HepG2 (cell line): Measurements from ENCODE around the gene DPH2. TPM values are rescaled to one million over a fixed set of nuclear protein-coding genes. Genes with fewer than 3 reads are reported as not detected.

ENCODE experiments used
- AKAP8 ChIP-seq: sonication (generic); formaldehyde crosslinking; IDR thresholded peaks from 2 replicates; pipeline ENCODE4 v1.5.1; 2020; ENCODE audit warnings: mild to moderate bottlenecking, missing genetic modification reagents
- ATM ChIP-seq: fragments of 450-650 bp; IDR thresholded peaks from 2 replicates; pipeline ENCODE4 v1.7.1; 2017; ENCODE audit warnings: mild to moderate bottlenecking, borderline replicate concordance
- CHCHD3 ChIP-seq: sonication (generic); formaldehyde crosslinking; IDR thresholded peaks from 2 replicates; pipeline ENCODE4 v1.8.0; 2022; ENCODE audit warnings: mild to moderate bottlenecking, missing genetic modification reagents, moderate library complexity
- CREB1 ChIP-seq, 2 experiments: fragments of 450-650 bp in 1 of 2; IDR thresholded peaks; 2 replicates each; pipeline ENCODE4 v1.6.1; 2016 to 2017; ENCODE audit warnings: control low read depth in 1 of 2, mild to moderate bottlenecking in 1 of 2, missing compliant biosample characterization in 1 of 2, missing genetic modification characterization in 1 of 2
- DMTF1 ChIP-seq: sonication (generic); formaldehyde crosslinking; IDR thresholded peaks from 2 replicates; pipeline ENCODE4 v1.4.0; 2020; ENCODE audit warnings: mild to moderate bottlenecking, missing genetic modification reagents
- EEA1 ChIP-seq: sonication (generic); formaldehyde crosslinking; IDR thresholded peaks from 2 replicates; pipeline ENCODE4 v1.5.1; 2020; ENCODE audit warnings: mild to moderate bottlenecking, missing genetic modification reagents, borderline replicate concordance
- KIAA2018 ChIP-seq: sonication (generic); formaldehyde crosslinking; IDR thresholded peaks from 2 replicates; pipeline ENCODE4 v1.5.0; 2020; ENCODE audit warnings: mild to moderate bottlenecking, missing genetic modification reagents, borderline replicate concordance
- MIER2 ChIP-seq: IDR thresholded peaks from 2 replicates; pipeline ENCODE4 v1.6.1; 2016; ENCODE audit warnings: missing biosample characterization, missing genetic modification reagents
- NFE2 ChIP-seq: sonication (generic); formaldehyde crosslinking; IDR thresholded peaks from 2 replicates; pipeline ENCODE4 v1.4.0; 2020; ENCODE audit warnings: missing genetic modification reagents
- PBX2 ChIP-seq: IDR thresholded peaks from 2 replicates; pipeline ENCODE4 v1.6.1; 2016; ENCODE audit warnings: control low read depth
- RBAK ChIP-seq: sonication (generic); formaldehyde crosslinking; IDR thresholded peaks from 2 replicates; pipeline ENCODE4 v1.5.1; 2020; ENCODE audit warnings: mild to moderate bottlenecking, missing genetic modification reagents
- ZBTB7B ChIP-seq: sonication (generic); formaldehyde crosslinking; IDR thresholded peaks from 2 replicates; pipeline ENCODE4 v1.4.0; 2020; ENCODE audit warnings: missing genetic modification reagents
- ZNF546 ChIP-seq: sonication (generic); formaldehyde crosslinking; conservative IDR thresholded peaks from 2 replicates; pipeline ENCODE4 v1.8.1; 2023; ENCODE audit warnings: mild to moderate bottlenecking, missing genetic modification reagents
- ZNF607 ChIP-seq: sonication (generic); formaldehyde crosslinking; IDR thresholded peaks from 2 replicates; pipeline ENCODE4 v1.5.1; 2020; ENCODE audit warnings: missing genetic modification reagents, mild to moderate bottlenecking, borderline replicate concordance
- ZZZ3 ChIP-seq: sonication (generic); formaldehyde crosslinking; IDR thresholded peaks from 2 replicates; pipeline ENCODE4 v1.4.0; 2020; ENCODE audit warnings: missing genetic modification reagents, mild to moderate bottlenecking, borderline replicate concordance
- polyA plus RNA-seq, 8 experiments: library from polyadenylated mRNA; depleted of rRNA in 3 of 8; stranded (reverse) in 7 of 8; unstranded in 1 of 8; fragments of >200 nt; fragmentation: Illumina TruSeq in 4 of 8; extraction: Trizol in 4 of 8; gene quantifications; 2 replicates each; pipeline versions ENCODE4 v1.2.1 to v1.2.3, GENCODE V29; 2011 to 2016; ENCODE audit warnings: low read depth in 4 of 8, missing spikeins in 1 of 8, mixed read lengths in 1 of 8; ENCODE audit not compliant: insufficient read depth in 1 of 8
- total RNA-seq, 5 experiments: library from RNA; depleted of rRNA; stranded (reverse); fragments of >200 nt; fragmentation: Illumina TruSeq; extraction: Trizol; gene quantifications; 2 replicates each; pipeline ENCODE4 v1.2.3, GENCODE V29; 2016; ENCODE audit warnings: low read depth in 1 of 5
- TF ChIP-seq, protein P1 (sequence below): IDR thresholded peaks from 2 replicates; pipeline ENCODE4 v1.6.1; 2016; ENCODE audit warnings: missing compliant biosample characterization, missing genetic modification reagents, borderline replicate concordance

The DPH2 gene
- total and polyA plus RNA-seq, 2 of the 13 experiments (the other 11 are each of a cell fraction or from before 2014, with no cell fraction given): 32.2 to 38.3 TPM

DNA sequence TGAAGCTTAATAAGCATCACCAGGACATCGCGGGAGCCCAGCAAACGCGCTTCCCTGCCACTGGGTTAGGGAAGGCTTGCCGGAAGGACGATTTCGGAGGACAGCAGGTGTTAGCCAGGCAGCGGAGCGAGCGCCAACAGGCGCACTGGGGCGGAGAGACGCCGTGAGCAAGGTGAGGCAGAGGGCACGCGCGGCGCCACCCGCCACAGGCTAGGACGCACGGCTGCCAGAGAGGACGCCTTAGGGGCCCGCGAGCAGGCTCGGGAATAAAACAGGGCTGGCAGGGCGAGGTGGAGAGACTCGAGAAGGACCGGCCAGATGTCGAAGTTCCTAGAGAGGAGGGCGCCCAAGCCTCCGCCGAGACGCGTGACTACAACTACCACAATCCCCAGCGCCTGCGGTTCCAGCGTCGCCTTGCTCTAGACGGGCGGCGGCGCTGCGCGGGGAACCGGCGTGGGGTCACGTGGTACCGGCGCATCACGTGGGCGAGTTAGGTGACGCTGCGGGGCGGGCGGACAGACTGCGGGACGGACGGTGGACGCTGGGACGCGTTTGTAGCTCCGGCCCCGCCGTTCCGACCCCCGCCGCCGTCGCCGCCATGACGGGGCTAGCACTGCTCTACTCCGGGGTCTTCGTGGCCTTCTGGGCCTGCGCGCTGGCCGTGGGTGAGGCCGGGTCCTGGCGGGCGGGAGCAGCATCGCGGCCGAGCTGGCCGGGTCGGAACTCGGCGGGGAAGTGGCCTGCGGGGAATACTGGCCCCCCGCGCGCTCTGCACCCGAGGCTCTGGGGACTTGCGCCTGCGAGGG is 4.8 kb downstream of the DPH2 start, which contains the start of gene ATP6V0B (continued):
- no peak for TF ChIP-seq CHCHD3 (CRISPR knock-in tag)
- 0 out of 2 replicates have a peak, but pooled peaks have one; percentile 62 for TF ChIP-seq EEA1 (CRISPR knock-in tag)
- peak; percentile 92 for TF ChIP-seq CREB1 (IDR thresholded peaks at IDR 0.05)
- peak; percentile 92 for TF ChIP-seq CREB1 (CRISPR knock-in tag; IDR thresholded peaks at IDR 0.05)
- no peak for TF ChIP-seq PBX2
- TF ChIP-seq ZNF607 (CRISPR knock-in tag): peak; percentile 92; the same call in 1 of the 2 replicates
- TF ChIP-seq ZNF546: peak; percentile 59; the same call in 1 of the 2 replicates
- no peak for TF ChIP-seq RBAK (CRISPR knock-in tag)
- no peak for TF ChIP-seq MIER2 (CRISPR knock-in tag)
- TF ChIP-seq KIAA2018 (CRISPR knock-in tag): no peak
- peak; percentile 88 for TF ChIP-seq AKAP8 (CRISPR knock-in tag)
- no peak for TF ChIP-seq NFE2
- no peak; the same call in 1 of the 2 replicates for TF ChIP-seq ZBTB7B
- no peak for TF ChIP-seq DMTF1 (CRISPR knock-in tag)
- 0 out of 2 replicates have a peak, but pooled peaks have one; percentile 11 for TF ChIP-seq ZZZ3 (CRISPR knock-in tag)
- TF ChIP-seq, protein P1, sequence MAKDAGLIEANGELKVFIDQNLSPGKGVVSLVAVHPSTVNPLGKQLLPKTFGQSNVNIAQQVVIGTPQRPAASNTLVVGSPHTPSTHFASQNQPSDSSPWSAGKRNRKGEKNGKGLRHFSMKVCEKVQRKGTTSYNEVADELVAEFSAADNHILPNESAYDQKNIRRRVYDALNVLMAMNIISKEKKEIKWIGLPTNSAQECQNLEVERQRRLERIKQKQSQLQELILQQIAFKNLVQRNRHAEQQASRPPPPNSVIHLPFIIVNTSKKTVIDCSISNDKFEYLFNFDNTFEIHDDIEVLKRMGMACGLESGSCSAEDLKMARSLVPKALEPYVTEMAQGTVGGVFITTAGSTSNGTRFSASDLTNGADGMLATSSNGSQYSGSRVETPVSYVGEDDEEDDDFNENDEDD (CRISPR knock-in tag): peak; percentile 92
- no peak for TF ChIP-seq ATM
